Measurements from ENCODE around the gene PRMT2.
"Not testable (repeated sequence)": the region's sequence is repeated elsewhere in the genome, so short reads cannot be mapped to it uniquely, and the experiment has no call there.

The PRMT2 gene

GRCh38 chr21:46645840-46646239 is 10.4 kb downstream of the PRMT2 start:
- DNase-seq: no peak

GRCh38 chr21:46646541-46647154 is 11.2 kb downstream of the PRMT2 start:
- no peak for DNase-seq

- no peak for DNase-seq
These were observed 13.1 kb downstream of the PRMT2 start for GRCh38 chr21:46648539-46648938.

- no peak for DNase-seq
These were observed 13.9 kb downstream of the PRMT2 start for GRCh38 chr21:46649356-46649755.

GRCh38 chr21:46650476-46651098 is 15.1 kb downstream of the PRMT2 start:
- no peak for DNase-seq

- no peak for DNase-seq
These were observed 15.6 kb downstream of the PRMT2 start for GRCh38 chr21:46651121-46651520.

GRCh38 chr21:46655230-46655629 is 19.8 kb downstream of the PRMT2 start:
- no peak for DNase-seq

GRCh38 chr21:46656820-46657219 is 21.3 kb downstream of the PRMT2 start:
- DNase-seq: no peak

GRCh38 chr21:46660505-46660904 is 25.0 kb downstream of the PRMT2 start:
- no peak for DNase-seq

GRCh38 chr21:46661211-46661625 is 25.7 kb downstream of the PRMT2 start:
- peak; percentile 48 for DNase-seq

GRCh38 chr21:46661642-46662366 is 26.3 kb downstream of the PRMT2 start:
- no peak for DNase-seq

GRCh38 chr21:46662367-46662654 is 26.8 kb downstream of the PRMT2 start:
- DNase-seq: no peak

GRCh38 chr21:46662765-46663500 is 27.5 kb downstream of the PRMT2 start:
- no peak for DNase-seq

- no peak for DNase-seq
These were observed 28.3 kb downstream of the PRMT2 start for GRCh38 chr21:46663754-46664153.

GRCh38 chr21:46664316-46664995 is 29.0 kb downstream of the PRMT2 start:
- no peak for DNase-seq

GRCh38 chr21:46665566-46665965 is 30.1 kb downstream of the PRMT2 start:
- no peak for DNase-seq

- DNase-seq: peak; percentile 54
These were observed 31.7 kb downstream of the PRMT2 start for GRCh38 chr21:46666941-46667740.

- peak; percentile 54 for DNase-seq
These were observed 32.4 kb downstream of the PRMT2 start for GRCh38 chr21:46667741-46668380.

GRCh38 chr21:46668381-46668780 is 32.9 kb downstream of the PRMT2 start:
- no peak for DNase-seq

- DNase-seq: not testable (repeated sequence)
These were observed 33.4 kb downstream of the PRMT2 start for GRCh38 chr21:46668904-46669303.

- DNase-seq: no peak
These were observed 39.0 kb downstream of the PRMT2 start for GRCh38 chr21:46674430-46675007.
